Trophoblast cell (in vitro differentiated cells and primary cell): ENCODE measurements around the gene AGBL4.
A peak's percentile ranks its signal among the peaks of the same experiment; 100 is the strongest.

Source experiments
- DNase-seq, 2 donors: peaks; one replicate each; pipeline ENCODE4 v3.0.0-alpha.2; 2016
- H2AFZ ChIP-seq: 2 replicates; pipeline ENCODE4 v1.6.1; 2013; ENCODE audit warnings: low read length, moderate library complexity, mild to moderate bottlenecking; ENCODE audit not compliant: insufficient read depth, poor library complexity
- H2AK5ac ChIP-seq: 2 replicates; pipeline ENCODE4 v1.6.1; 2013; ENCODE audit warnings: mild to moderate bottlenecking, low read length
- H2BK120ac ChIP-seq: 2 replicates; pipeline ENCODE4 v1.6.1; 2013; ENCODE audit warnings: low read length, mild to moderate bottlenecking, moderate library complexity; ENCODE audit not compliant: insufficient read depth, poor library complexity
- H2BK12ac ChIP-seq: 2 replicates; pipeline ENCODE4 v1.6.1; 2013; ENCODE audit warnings: mild to moderate bottlenecking, low read length, moderate library complexity
- H2BK5ac ChIP-seq: 2 replicates; pipeline ENCODE4 v1.6.1; 2013; ENCODE audit warnings: low read length, low read depth, moderate library complexity, mild to moderate bottlenecking; ENCODE audit not compliant: poor library complexity
- H3K14ac ChIP-seq: 2 replicates; pipeline ENCODE4 v1.6.1; 2013; ENCODE audit warnings: mild to moderate bottlenecking, low read length
- H3K18ac ChIP-seq: 2 replicates; pipeline ENCODE4 v1.6.1; 2013; ENCODE audit warnings: mild to moderate bottlenecking, low read length
- H3K23ac ChIP-seq: 2 replicates; pipeline ENCODE4 v1.6.1; 2013; ENCODE audit warnings: low read length
- H3K27ac ChIP-seq: 2 replicates; pipeline ENCODE4 v1.5.1; 2013; ENCODE audit warnings: low read depth, mild to moderate bottlenecking, inconsistent platforms, low read length, moderate library complexity
- H3K27me3 ChIP-seq: 2 replicates; pipeline ENCODE4 v1.6.1; 2013; ENCODE audit warnings: inconsistent platforms, mild to moderate bottlenecking, low read length, moderate library complexity; ENCODE audit not compliant: insufficient read depth
- H3K36me3 ChIP-seq, 2 experiments: 1 replicate in 1 of 2; 2 replicates in 1 of 2; pipeline ENCODE4 v1.6.1; 2013; ENCODE audit warnings: low read length in 2 of 2, mild to moderate bottlenecking in 2 of 2, moderate library complexity in 1 of 2; ENCODE audit not compliant: insufficient read depth in 2 of 2, control insufficient read depth in 1 of 2
- H3K4ac ChIP-seq: 2 replicates; pipeline ENCODE4 v1.6.1; 2013; ENCODE audit warnings: low read depth, mild to moderate bottlenecking, low read length, moderate library complexity
- H3K4me1 ChIP-seq, 2 experiments: 1 replicate in 1 of 2; 2 replicates in 1 of 2; pipeline ENCODE4 v1.6.1; 2013; ENCODE audit warnings: low read length in 2 of 2, mild to moderate bottlenecking in 2 of 2, moderate library complexity in 1 of 2; ENCODE audit not compliant: insufficient read depth in 2 of 2, control insufficient read depth in 1 of 2
- H3K4me2 ChIP-seq: 2 replicates; pipeline ENCODE4 v1.6.1; 2013; ENCODE audit warnings: inconsistent platforms, mild to moderate bottlenecking, low read length, moderate library complexity
- H3K4me3 ChIP-seq: 2 replicates; pipeline ENCODE4 v1.5.1; 2013; ENCODE audit warnings: mild to moderate bottlenecking, low read depth, low read length, inconsistent platforms
- H3K79me1 ChIP-seq: one replicate; pipeline ENCODE4 v1.6.1; 2013; ENCODE audit warnings: low read length
- H3K79me2 ChIP-seq: 2 replicates; pipeline ENCODE4 v1.6.1; 2013; ENCODE audit warnings: low read length, mild to moderate bottlenecking; ENCODE audit not compliant: control insufficient read depth, insufficient read depth, poor library complexity
- H3K9ac ChIP-seq: 2 replicates; pipeline ENCODE4 v1.6.1; 2013; ENCODE audit warnings: mild to moderate bottlenecking, low read length
- H3K9me3 ChIP-seq: 2 replicates; pipeline ENCODE4 v1.6.1; 2013; ENCODE audit warnings: low read depth, mild to moderate bottlenecking, control low read depth, inconsistent platforms, low read length; ENCODE audit not compliant: insufficient read depth
- H4K12ac ChIP-seq: 2 replicates; pipeline ENCODE4 v1.6.1; 2013; ENCODE audit warnings: low read depth, mild to moderate bottlenecking, low read length, moderate library complexity
- H4K8ac ChIP-seq: 2 replicates; pipeline ENCODE4 v1.6.1; 2013; ENCODE audit warnings: low read depth, mild to moderate bottlenecking, low read length, moderate library complexity
- H4K91ac ChIP-seq: one replicate; pipeline ENCODE4 v1.6.1; 2013; ENCODE audit warnings: low read depth, mild to moderate bottlenecking, low read length, moderate library complexity
- WGBS: extraction: QIAGEN DNeasy Blood & Tissue Kit; methylation state at CpG from one replicate; pipeline ENCODE4 v1.1.7; 2013; ENCODE audit warnings: missing lambda C conversion rate; ENCODE audit not compliant: insufficient read length, insufficient coverage; ENCODE audit errors: extremely low coverage; 5-methylcytosine and 5-hydroxymethylcytosine counted together

The AGBL4 gene

GRCh38 chr1:50047916-50048694 lies 24.4 kb upstream of the AGBL4 start:
- Histone ChIP-seq H3K27me3 (peaks cover 12% of the 10 kb centered on the region), H4K91ac (no peak overlapping the region), H4K8ac (no peak overlapping the region), H3K9me3 (no peaks in the 10 kb centered on the region), H3K79me1 (no peaks in the 10 kb centered on the region), H3K18ac (no peak overlapping the region), H3K36me3 (no peaks in the 10 kb centered on the region), H3K4ac (no peak overlapping the region), H3K9ac (no peak overlapping the region), H3K79me2 (no peaks in the 10 kb centered on the region), H2AK5ac (no peak overlapping the region), H3K23ac (no peak overlapping the region), H2BK12ac (no peak overlapping the region), H4K12ac (peak overlapping the region; percentile 28), H2BK5ac (no peak overlapping the region), H3K4me2 (peak overlapping the region; percentile 84), H2AFZ (peak overlapping the region; percentile 45), H3K4me1 (peaks cover 6 to 9% of the 10 kb centered on the region in 2 experiments), H3K27ac (no peak overlapping the region), H3K14ac (no peak overlapping the region), H2BK120ac (no peak overlapping the region), H3K4me3 (peak overlapping the region; percentile 57)
- peak in 1 of 2 donors; percentile 16 for DNase-seq
- WGBS: no CpG with 5 or more reads among the region's 72 CpGs

DNA sequence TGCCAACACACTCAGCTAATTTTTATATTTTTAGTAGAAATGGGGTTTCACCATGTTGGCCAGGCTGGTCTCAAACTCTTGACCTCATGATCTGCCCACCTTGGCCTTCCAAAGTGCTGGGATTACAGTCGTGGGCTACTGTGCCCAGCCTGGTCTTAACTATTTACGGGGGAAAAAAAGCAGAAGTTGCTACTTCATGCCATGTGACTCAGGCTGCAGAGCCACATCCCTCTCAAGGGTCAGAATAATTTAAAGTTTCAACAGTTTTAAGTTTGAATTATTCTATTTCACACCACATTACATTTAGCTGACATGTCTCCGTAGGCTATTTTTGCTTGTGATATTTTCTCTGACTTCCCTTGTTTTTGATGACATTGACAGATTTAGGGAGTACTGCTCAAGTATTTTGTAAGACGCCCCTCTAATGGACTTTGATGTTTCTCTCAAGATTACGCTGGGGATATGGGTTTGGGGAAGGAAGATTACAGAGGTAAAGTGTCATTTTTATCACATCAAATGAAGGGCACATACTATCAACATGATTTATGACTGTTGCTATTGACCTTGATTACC lies 14.6 kb upstream of the AGBL4 start:
- Histone ChIP-seq H3K9ac (no peak overlapping the region), H3K18ac (no peak overlapping the region), H2AK5ac (no peak overlapping the region), H4K8ac (no peak overlapping the region), H3K4me1 (no peaks in the 10 kb centered on the region), H2BK120ac (no peak overlapping the region), H4K91ac (no peak overlapping the region), H3K36me3 (no peaks in the 10 kb centered on the region), H3K4ac (no peak overlapping the region), H3K14ac (no peak overlapping the region), H3K79me2 (no peaks in the 10 kb centered on the region), H3K9me3 (no peaks in the 10 kb centered on the region), H3K4me2 (no peak overlapping the region), H2BK12ac (no peak overlapping the region), H3K27ac (no peak overlapping the region), H2AFZ (no peak overlapping the region), H3K23ac (no peak overlapping the region), H3K4me3 (no peak overlapping the region), H4K12ac (no peak overlapping the region), H3K79me1 (no peaks in the 10 kb centered on the region), H3K27me3 (no peaks in the 10 kb centered on the region), H2BK5ac (no peak overlapping the region)
- DNase-seq: no peak
- WGBS: no CpG with 5 or more reads among the region's 5 CpGs

GRCh38 chr1:50027794-50028193 lies 4.0 kb upstream of the AGBL4 start:
- Histone ChIP-seq H2BK5ac (no peak overlapping the region), H3K4me3 (no peak overlapping the region), H3K18ac (no peak overlapping the region), H3K14ac (no peak overlapping the region), H3K4me2 (no peak overlapping the region), H3K79me2 (no peaks in the 10 kb centered on the region), H2AFZ (no peak overlapping the region), H3K27ac (no peak overlapping the region), H3K4ac (no peak overlapping the region), H2BK12ac (no peak overlapping the region), H3K23ac (no peak overlapping the region), H3K9me3 (peaks cover 4% of the 10 kb centered on the region), H3K36me3 (no peaks in the 10 kb centered on the region), H3K27me3 (no peaks in the 10 kb centered on the region), H3K9ac (no peak overlapping the region), H4K12ac (no peak overlapping the region), H2AK5ac (no peak overlapping the region), H4K91ac (no peak overlapping the region), H3K79me1 (no peaks in the 10 kb centered on the region), H2BK120ac (no peak overlapping the region), H3K4me1 (peaks cover 4 to 7% of the 10 kb centered on the region in 2 experiments), H4K8ac (no peak overlapping the region)
- no CpG with 5 or more reads among the region's 1 CpG for WGBS
- no peak for DNase-seq

DNA sequence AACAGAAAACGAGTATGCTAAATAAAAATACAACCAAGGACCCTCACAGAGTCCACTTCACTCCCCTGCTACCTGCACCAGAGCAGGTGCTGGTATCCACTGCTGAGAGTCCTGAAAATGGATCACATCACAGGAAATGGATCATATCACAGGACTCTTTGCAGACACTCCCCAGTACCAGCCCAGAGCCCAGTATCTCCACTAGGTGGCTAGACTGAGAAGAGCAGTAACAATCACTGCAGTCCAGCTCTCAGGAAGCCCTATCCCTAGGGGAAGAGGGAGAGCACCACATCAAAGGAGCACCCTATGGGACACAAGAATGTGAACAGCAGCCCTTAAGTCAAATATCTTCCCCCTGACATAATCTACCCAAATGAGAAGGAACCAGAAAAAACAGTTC lies 28.0 kb downstream of the AGBL4 start:
- no peak overlapping the region for H3K4me3 ChIP-seq
- H4K8ac ChIP-seq: no peak overlapping the region
- H3K4me1 ChIP-seq: no peaks in the 10 kb centered on the region
- H3K9me3 ChIP-seq: peaks cover 4% of the 10 kb centered on the region
- no peak overlapping the region for H3K4ac ChIP-seq
- H2AK5ac ChIP-seq: no peak overlapping the region
- no peak overlapping the region for H4K91ac ChIP-seq
- H3K9ac ChIP-seq: no peak overlapping the region
- H3K27ac ChIP-seq: no peak overlapping the region
- no peak overlapping the region for H2BK5ac ChIP-seq
- no peaks in the 10 kb centered on the region for H3K79me1 ChIP-seq
- H3K14ac ChIP-seq: no peak overlapping the region
- H3K79me2 ChIP-seq: no peaks in the 10 kb centered on the region
- no peak overlapping the region for H3K18ac ChIP-seq
- no CpG with 5 or more reads among the region's 1 CpG for WGBS
- no peaks in the 10 kb centered on the region for H3K27me3 ChIP-seq
- H3K36me3 ChIP-seq: no peaks in the 10 kb centered on the region
- H4K12ac ChIP-seq: no peak overlapping the region
- H2BK120ac ChIP-seq: no peak overlapping the region
- peak in 1 of 2 donors; percentile 2 for DNase-seq
- no peak overlapping the region for H2BK12ac ChIP-seq
- no peak overlapping the region for H3K4me2 ChIP-seq
- H2AFZ ChIP-seq: no peak overlapping the region
- H3K23ac ChIP-seq: no peak overlapping the region
